HG03175 (cell line): ENCODE data around the gene PLCG1.
A peak's percentile ranks its signal among the peaks of the same experiment; 100 is the strongest.
"Not testable (repeated sequence)": the region's sequence is repeated elsewhere in the genome, so short reads cannot be mapped to it uniquely, and the experiment has no call there.

Experiments
- ATAC-seq: cut with Tn5 transposase; IDR thresholded peaks from one replicate; pipeline ENCODE4 v1.9.1; 2021; ENCODE audit warnings: mild to moderate bottlenecking, moderate library complexity; ENCODE audit not compliant: unreplicated experiment

The PLCG1 gene

DNA sequence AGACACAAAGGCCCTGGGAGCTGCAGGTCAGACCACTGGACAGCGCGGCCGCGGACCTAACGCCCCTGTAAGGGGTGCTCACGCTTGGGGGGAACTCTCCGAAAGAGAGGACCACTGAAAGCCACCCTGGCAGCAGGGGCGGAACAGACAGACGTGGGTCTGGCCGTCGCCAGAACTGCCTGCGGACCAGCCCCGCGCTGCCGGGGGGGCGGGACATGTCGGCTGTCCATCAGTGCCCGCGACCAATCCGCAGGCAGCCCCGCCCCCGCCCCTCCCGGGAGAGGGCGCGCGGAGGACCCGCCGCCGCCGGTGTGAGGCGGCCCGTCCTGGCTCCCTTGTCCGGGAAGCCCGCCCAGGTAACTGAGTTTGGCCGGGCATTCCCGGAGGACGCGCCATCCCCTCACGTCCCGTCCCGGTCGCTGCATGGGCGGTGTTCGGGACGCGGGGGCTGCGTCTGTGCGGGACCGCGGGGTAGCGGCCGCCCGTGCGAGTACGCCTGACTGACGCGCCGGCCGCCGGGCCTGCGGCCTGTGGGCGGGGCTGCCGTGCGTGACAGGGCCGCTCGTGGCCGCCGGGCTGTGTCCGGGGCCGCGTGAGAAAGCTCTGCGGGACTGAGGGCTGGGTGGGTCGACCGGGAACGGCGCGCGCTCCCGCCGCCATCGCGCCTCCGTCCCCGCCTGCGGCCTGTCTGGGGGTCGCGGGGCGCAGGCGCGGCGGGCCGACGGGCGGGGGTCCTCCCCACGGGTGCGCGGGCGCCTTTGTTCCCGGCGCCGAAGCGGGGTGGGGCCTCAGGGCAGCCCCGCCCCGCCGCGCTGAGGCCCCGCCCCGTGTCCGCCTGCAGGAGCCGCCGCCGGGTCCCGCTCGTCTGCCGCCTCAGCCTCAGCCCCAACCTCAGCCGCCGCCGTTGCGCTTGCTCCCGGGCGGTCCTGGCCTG, at the start of gene PLCG1:
Gene PLCG1, plus strand, starts transcription at position 864 of the 934 bp plus-strand sequence. CDS start 99 bp downstream, outside the sequence.
- ATAC-seq: peak; percentile 65

DNA sequence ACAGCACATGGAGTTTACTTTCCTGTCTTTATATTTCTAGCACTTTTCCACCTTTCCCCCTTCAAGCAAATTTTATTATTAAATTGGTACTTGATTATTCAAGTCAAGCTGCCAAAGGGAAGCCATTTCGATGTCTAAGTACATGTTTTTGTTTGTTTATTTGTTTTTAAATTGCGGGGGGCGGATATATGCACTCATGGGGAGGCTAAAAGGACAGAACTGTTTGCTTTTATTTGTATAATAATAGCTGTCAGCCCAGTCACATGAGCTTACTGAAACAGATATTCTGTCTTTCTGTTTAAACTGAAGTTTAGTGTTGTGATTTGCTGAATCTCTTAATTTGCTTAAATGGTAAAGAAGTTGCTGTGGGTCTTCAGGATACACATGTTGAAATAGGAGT, 49.6 kb upstream of the PLCG1 start:
- ATAC-seq: no peak

DNA sequence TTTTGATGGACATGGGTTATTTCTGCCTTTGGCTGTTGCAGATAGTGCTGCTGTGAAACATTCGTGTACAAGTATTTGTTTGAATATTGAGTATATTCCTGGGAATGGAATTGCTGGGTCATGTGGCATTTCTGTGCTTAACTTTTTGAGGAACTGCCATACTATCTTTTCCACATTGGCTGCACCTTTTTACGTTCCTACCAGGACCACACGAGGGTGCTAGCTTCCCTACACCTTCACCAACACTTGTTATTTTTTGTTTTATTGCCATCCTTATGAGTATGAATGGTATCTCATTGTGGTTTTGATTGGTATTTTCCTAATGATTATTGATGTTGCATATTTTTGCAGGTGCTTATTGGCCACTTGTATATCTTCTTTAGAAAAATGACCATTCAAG, 47.8 kb upstream of the PLCG1 start:
- ATAC-seq: no peak

DNA sequence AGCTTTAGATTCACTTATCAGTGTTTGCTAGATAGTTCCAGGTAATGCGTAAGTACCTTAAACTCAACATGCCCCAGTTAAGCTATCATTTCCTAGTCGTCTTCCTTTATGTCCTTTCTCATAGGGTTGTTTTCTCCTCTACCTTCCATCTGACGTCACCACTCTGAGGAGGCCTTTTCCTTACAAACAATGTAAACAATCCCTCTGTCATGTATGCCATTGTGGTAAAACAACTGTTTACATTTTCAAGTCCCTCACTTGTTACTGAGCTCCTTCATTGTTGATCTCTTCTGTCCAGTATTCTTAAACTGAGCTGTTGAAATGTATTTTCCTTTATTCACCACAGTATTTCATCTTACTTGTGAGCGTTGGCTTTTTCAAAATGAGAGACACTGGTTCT, 45.4 kb upstream of the PLCG1 start:
- no peak for ATAC-seq

DNA sequence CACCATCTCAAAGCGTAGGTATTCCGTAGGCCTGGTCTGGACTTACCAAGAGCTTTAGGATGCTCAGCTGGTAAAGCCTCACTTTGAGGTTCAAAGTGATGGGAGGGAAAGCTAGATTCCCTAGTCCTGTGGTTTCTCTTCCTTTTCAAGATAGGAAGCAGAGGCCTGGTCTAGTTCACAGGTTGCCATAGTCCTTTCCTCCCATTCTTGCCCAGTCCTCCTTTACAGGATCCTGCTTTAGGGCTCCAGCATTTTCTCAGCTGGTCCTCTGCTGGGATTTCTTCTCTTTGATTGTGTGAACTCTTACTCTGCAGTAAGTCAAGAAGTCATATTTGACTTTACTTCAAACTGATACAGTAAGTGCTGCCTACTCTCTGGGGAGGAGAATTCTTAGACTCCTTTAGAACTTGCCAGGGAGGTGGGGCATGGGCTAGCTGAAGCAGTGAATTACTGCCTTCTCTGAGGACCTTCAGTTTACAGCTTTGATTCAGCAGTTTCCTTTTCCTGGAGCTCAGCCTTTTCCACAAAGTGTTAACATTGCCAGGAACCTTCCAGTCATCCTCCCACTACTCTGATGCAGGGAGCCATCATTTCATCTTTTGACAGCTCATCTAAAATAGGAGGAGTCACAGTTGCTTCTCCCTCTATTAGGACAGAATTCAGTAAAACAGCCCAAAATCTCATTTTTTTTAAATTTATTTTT, 42.8 kb upstream of the PLCG1 start:
- ATAC-seq: no peak

DNA sequence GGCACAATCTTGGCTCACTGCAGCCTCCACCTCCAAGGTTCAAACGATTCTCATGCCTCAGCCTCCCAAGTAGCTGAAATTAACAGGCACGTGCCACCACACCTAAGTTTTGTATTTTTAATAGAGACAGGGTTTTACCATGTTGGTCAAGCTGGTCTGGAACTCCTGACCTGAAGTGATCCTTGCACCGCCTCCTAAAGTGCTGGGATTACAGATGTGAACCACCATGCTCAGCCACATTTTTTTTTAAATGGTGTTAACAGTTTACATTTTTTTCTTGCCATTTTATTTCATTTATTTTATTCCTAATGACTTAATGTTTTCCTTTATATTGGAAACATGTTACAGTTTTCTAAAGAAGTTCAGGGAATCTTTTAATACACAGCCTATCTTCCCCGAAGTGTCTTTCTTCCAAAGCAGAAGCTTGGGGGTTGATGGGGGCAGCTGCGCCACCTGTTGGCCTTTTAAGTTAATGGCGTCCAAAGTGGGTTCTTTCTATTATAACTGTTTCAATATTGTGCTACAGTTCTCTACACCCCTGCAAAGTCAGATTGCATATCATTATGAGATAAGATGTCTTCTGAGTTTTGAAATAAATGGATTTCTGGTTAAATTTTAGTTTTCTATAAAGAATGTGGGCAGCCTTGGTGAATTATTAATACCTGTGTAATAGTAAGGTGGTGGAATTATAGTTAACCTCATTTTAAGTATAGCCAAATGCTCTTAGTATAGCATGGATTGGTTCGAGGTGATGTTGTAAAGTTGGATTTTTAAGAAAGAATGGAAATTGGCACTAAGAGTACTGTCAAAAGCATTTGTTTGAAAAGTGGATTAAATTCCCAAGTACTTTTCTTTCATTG, 42.0 kb upstream of the PLCG1 start:
- no peak for ATAC-seq

DNA sequence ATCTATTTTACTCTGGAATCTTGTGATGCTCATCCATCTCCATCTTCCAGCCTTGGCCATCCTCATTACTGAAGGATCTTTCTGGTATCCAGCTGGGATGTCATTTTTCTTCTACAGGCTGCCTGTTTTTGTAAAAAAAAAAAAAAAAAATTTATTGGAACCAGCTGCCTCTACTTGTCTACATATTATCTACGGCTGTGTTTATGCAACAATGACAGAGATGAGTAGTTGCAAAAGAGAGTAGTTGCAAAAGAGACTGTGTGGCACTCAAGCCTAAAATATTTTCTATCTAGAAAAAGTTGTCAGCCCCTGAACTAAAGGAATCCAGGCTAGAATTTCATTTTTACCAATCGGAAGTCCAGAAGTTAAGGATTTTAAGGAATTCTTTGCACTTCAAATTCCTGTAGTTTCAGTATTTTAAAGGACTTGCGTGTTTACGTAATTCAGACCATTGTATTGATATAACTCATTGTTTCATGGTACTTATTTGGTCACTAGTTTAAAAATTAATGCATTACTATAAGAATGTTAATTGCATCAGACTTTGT, 38.6 kb upstream of the PLCG1 start:
- ATAC-seq: no peak

DNA sequence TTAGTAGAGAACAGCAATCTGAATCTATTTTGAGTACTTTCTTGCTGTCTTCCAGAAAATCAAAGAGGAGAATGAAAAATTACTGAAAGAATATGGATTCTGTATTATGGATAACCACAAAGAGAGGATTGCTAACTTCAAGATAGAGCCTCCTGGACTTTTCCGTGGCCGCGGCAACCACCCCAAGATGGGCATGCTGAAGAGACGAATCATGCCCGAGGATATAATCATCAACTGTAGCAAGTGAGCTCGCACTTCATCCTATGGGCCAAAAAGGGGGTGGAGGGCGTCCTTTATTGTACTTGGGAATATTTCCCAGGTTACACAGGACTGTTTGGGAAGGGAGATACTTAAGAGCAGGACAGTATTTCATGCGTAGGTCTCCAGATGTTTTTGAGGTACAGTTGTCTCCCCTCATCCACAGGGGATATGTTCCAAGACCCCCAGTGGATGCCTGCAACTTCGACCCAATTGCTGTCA, 37.3 kb upstream of the PLCG1 start:
- no peak for ATAC-seq

DNA sequence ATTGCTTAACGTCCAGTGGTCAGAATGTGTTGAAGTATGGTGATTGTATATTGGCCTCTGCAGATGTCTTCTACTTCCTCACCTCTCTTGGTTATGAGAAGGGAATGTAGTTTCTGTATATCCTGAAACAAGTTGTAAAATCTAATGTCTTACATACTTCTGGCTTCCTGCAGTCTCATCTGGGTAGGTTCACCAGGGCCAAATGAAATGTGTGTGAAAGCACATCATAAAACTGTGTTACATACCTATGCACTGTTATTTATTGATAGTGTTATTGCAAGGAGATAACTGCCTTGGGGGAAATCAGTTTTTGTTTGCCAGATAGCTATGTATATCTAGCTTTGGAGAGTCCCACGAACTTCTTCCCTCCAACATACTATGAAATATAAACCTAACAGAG, 35.7 kb upstream of the PLCG1 start:
- no peak for ATAC-seq

DNA sequence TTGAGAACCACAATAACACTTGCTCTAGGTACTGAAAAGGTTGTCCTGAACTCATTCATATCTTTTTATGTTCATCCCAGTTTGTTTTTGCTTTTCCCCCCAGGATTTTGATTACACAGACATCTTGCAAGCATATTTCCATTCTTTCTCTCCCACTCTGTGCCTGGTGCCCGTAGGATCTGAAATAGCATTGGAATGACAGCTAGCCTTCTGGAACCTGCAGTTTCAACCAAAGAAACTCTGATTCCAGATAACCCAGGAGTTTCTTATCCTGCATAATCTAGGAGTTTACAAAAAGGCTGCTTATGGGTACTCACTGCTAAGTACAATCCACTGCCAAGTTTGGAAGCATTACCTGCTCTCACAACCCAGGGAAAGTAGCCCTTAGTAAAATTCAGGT, 28.8 kb upstream of the PLCG1 start:
- no peak for ATAC-seq

DNA sequence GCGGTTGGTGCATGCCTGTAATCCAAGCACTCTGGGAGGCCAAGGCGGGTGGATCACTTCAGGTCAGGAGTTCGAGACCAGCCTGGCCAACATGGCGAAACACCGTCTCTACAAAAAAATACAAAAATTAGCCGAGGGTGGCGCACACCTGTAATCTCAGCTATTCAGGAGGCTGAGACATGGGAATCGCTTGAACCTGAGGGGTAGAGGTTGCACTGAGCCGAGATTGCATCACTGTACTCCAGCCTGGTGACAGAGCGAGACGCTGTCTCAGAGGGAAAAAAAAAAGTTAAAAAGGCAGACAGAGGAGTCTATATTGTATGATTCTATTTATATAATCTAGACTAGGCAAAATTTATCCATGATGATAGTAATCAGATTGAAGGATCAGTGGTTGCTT, 27.3 kb upstream of the PLCG1 start:
- ATAC-seq: no peak

DNA sequence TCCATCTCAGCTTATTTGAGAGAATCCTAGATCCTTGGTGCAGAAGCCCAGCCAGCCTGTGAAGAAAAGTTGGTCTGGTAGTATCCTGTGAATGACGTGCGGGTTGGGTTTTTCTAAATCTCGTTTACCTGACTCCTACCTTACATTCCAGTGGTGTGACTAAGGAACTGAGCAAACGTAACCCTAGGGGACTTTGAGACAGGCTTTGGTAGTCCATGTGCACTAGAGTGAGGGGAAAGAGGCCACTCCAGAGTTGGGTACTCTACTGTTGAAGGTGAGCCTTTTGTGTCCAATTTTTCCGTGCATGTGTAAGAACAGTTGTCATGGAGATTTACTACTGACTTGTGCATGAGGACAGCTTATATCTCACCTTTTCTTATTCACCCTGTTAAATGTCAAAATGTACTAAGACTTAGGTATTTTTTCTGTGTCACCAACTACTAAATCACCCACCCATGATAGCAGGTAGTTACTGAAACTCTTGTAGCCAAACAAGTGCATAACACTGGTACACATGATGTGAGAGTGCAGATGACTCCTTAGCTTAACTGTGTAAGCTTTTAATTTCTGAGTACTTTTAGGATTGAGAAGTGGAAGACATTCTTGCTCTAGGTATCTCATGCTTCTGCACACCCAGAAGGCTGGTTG, 26.3 kb upstream of the PLCG1 start:
- ATAC-seq: no peak

DNA sequence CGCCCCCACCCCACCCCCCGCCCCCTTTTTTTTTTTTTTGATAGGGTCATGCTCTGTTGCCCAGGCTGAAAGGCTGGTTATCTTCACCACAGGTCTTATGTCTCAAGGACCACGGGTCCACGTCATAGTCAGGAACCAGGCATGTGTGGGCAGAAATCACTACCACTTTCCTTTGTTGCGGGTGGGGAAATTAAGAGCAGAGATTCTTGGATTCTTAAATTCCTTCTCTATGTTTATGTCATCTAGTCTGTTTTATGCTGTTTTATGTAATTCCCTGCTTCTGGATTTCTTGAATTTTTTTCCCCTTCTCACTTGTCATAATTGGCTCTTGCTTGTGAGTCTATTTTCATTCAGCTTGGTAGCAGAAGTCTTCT, 25.8 kb upstream of the PLCG1 start:
- ATAC-seq: no peak

DNA sequence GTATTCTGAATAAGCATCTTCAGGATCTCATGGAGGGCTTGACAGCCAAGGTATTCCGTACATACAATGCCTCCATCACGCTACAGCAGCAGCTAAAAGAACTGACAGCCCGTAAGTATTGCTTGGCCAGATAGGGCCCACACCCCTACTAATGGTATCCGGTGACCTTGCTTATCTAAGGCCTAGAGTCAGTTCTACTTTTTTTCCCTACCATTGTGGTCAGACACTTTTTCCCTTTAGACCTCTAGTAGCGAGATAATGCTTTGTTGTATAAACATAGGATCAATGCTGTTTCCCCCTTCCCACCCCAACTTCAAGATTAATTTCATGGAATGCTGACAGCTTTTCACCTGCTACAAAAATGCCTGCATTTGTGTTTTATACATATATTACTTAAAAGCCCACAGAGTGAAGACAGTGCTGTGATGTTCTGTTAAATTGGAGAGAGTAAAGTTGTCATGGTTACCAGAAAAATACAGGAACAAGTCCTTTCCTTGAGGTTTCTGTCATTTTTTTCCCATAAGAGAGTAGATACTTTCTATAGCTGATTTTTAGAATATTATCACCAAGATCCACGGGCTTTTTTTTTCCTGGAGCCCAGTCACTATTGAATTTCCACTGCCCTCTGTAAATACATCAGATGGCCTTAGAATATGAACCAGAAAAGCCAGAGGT, 20.9 kb upstream of the PLCG1 start:
- no peak for ATAC-seq

DNA sequence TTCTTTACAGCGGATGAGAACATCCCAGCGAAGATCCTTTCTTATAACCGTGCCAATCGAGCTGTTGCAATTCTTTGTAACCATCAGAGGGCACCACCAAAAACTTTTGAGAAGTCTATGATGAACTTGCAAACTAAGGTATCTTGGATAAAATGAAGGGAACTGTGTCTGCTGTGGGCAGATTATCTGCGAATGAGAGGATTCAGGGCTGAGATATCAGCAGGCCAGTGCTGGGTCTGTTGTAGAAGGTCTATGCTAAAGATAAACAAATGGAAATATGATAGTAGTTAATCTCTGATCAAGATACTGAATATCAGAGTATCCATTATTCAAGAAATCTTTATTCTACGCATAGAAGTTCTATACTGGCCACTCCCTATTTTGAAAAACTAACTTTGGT, 19.2 kb upstream of the PLCG1 start:
- not testable (repeated sequence) for ATAC-seq

DNA sequence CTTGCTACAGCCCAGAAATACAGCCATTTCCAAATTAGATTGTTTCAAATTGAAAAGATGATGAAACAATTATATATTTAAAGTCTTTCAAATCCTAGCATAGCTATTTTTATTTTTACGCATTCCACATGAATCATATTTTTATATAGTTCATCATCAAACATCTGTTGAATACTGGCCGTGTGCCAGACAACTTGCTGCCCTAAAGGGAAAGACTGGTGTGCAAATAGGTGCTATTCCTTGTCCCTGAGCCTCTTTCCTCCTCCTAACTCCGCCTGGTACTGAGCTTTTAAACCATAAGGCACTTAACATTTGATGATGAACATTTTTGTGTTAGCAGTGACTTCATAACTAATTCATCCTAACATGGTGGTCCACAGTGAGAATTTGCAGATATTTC, 18.7 kb upstream of the PLCG1 start:
- no peak for ATAC-seq

DNA sequence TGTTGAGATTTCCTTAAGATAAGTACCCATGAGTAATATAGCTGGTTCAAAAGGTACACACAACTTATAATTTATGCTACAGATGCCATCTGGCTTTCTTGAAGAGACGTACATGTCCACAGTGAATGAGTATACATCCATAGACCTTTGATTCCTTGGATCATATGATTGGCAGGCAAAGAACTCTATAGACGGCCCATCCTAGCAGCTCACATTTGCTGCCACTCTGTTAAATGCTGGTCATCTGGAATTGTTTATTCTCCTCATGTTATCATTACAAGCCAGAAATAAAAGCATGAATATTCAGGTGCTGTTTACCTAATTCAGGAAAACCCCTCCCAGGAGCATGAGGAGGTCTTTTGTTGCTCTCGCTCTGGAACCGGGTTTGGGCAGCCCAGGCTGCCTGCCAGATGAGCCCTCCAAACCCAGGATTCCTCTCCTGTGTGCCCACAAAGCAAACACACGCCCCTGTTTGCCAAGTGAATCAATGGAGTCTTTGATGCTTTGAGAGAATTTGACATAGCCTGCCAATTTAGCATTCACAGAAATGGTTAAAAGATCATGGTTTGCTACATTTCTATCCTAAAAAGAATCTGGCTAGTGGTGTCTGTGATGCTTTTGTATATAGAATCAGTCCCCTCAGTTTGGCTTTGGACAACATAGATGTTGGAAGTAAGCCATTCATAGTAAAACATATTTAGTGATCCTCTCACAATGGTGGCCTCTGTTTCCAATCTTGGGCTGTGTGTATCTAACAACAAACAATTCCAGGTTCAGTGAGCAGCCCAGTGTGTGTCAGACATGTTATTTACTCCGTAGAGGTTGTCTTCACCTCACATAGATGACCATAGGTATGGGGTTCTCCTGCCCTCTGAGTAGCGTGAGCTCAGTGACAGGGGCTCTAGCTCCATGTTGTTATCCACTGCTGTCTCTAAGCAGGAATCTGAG, 17.5 kb upstream of the PLCG1 start:
- no peak for ATAC-seq

DNA sequence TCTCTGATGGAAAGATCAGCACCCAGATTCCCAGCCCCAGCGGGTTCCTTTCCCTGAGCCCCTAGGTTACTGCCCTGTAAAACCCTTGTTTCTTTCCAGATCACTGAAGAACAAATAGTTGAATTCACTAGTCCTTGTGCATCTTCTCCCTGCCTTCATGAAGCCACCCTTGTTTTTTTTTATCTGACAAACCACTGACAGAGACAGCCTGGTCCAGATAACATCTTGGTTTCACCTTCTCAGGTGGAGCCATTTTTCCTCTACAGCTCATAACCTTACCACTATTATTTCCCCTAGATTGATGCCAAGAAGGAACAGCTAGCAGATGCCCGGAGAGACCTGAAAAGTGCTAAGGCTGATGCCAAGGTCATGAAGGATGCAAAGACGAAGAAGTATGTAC, 15.9 kb upstream of the PLCG1 start:
- no peak for ATAC-seq

DNA sequence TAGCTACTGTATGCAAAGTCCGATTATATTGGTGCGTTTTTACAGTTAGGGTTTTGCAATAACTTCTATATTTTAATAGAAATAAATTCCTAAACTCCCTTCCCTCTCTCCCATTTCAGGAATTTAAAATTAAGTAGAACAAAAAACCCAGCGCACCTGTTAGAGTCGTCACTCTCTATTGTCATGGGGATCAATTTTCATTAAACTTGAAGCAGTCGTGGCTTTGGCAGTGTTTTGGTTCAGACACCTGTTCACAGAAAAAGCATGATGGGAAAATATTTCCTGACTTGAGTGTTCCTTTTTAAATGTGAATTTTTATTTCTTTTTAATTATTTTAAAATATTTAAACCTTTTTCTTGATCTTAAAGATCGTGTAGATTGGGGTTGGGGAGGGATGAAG, 13.7 kb upstream of the PLCG1 start:
- ATAC-seq: no peak
